ENCODE measurements around the gene DHCR7. TPM values are rescaled to one million over a fixed set of nuclear protein-coding genes. Genes with fewer than 3 reads are reported as not detected.

The DHCR7 gene
- total and polyA plus RNA-seq, 7 donors, result 4.9 to 15.1 (median 8.4) TPM

DNA sequence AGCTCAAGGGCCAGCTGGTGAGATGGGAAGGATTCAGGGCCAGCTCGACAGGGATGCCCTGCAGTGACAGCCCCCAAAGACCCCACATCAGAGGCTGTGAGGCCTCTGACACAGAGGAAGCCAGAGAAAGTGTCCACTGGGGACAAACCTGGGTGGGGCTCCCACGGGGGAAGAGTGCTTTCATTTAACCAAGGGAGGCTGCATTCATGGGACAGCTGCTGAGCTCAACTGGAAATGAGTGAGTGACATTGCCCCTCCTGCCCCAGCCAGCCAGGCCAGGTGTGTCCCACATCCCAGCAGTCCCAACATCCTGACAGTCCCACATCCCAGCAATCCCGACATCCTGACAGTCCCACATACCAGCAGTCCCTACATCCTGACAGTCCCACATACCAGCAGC is 61.0 kb downstream of the DHCR7 start:
- DNase-seq (no peak), ATAC-seq (no peak)
- H3K36me3 ChIP-seq (ENCODE audit: insufficient read depth in 1 of 2, low read depth in 1 of 2), result no peaks in the 10 kb centered on the region

DNA sequence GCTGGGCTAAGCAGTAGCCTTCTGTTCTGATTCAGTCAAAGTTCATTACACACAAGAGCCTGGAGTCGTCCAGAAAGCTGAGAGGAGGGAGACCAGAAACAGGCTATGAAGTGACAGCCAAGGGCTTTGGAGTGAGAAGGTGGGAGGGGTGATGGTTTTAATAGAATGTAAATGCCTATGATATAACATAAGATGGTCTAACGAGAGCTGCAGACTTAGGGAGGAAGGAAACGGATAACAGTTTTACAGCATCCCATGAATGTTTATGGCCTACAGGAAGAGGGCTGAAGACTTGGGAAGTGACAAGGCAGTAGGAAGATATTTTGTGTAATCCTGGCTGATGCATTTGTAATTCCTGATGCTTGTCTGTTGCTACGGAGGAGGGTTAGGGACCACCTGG is 62.0 kb downstream of the DHCR7 start:
- peaks cover 0 to 13% (median 3%) of the 10 kb centered on the region in 3 donors for H3K27me3 ChIP-seq (ENCODE audit: insufficient read depth in 3 of 3, low read length in 2 of 3)
- H3K27ac ChIP-seq, result no peak overlapping the region
- no peaks in the 10 kb centered on the region for H3K4me1 ChIP-seq
- H3K4me3 ChIP-seq, result no peak overlapping the region
- intact Hi-C loops (cut with DNase I), result no loop called here
- WGBS, 3 donors, result 43 to 60% (median 54%) methylated on average over 4 of the region's 4 CpGs
- ATAC-seq, result no peak
- H3K9me3 ChIP-seq, result no peaks in the 10 kb centered on the region
- DNase-seq, result no peak
- no peaks in the 10 kb centered on the region for H3K36me3 ChIP-seq (ENCODE audit: insufficient read depth in 1 of 2, low read depth in 1 of 2)
- TF ChIP-seq, protein P1, sequence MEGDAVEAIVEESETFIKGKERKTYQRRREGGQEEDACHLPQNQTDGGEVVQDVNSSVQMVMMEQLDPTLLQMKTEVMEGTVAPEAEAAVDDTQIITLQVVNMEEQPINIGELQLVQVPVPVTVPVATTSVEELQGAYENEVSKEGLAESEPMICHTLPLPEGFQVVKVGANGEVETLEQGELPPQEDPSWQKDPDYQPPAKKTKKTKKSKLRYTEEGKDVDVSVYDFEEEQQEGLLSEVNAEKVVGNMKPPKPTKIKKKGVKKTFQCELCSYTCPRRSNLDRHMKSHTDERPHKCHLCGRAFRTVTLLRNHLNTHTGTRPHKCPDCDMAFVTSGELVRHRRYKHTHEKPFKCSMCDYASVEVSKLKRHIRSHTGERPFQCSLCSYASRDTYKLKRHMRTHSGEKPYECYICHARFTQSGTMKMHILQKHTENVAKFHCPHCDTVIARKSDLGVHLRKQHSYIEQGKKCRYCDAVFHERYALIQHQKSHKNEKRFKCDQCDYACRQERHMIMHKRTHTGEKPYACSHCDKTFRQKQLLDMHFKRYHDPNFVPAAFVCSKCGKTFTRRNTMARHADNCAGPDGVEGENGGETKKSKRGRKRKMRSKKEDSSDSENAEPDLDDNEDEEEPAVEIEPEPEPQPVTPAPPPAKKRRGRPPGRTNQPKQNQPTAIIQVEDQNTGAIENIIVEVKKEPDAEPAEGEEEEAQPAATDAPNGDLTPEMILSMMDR (IDR thresholded peaks at IDR 0.05), result no peak

More for the DNA sequence above, 61.0 kb downstream of the DHCR7 start:
- Histone ChIP-seq H3K4me3 (no peak overlapping the region), H3K27ac (no peak overlapping the region), H3K4me1 (no peaks in the 10 kb centered on the region), H3K27me3 (ENCODE audit: insufficient read depth in 3 of 3, low read length in 2 of 3) (peaks cover 0 to 18% (median 3%) of the 10 kb centered on the region in 3 donors), H3K9me3 (no peaks in the 10 kb centered on the region)
- TF ChIP-seq, protein P1 (IDR thresholded peaks at IDR 0.05), result no peak
- intact Hi-C loops (cut with DNase I), result no loop called here
- WGBS, 3 donors, result 70 to 82% (median 81%) methylated on average over 3 of the region's 3 CpGs

DNA sequence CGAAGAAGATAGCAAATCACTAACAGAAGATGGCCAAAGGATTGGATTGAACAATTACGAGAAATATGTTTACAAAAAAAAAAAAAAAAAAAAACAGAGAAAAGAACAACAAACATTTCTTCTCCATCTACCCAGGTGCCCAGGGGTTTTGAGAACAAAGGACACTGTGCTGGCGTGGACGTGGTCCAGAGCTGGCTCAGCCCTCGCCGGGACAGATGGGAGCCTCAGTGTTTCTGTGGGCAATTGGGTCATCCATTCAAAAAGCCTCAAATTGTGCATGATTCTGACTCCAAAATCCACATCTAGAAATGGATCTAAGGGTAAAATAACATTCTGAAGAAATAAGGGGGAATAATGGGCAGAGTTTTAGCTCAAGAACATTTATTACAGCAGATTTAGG is 63.1 kb downstream of the DHCR7 start:
- no peak for ATAC-seq
- TF ChIP-seq, protein P1 (IDR thresholded peaks at IDR 0.05), result no peak
- Histone ChIP-seq H3K4me1 (no peaks in the 10 kb centered on the region), H3K4me3 (no peak overlapping the region), H3K27ac (no peak overlapping the region), H3K9me3 (no peaks in the 10 kb centered on the region), H3K27me3 (ENCODE audit: insufficient read depth in 3 of 3, low read length in 2 of 3) (peaks cover 0 to 7% (median 3%) of the 10 kb centered on the region in 3 donors), H3K36me3 (ENCODE audit: insufficient read depth in 1 of 2, low read depth in 1 of 2) (no peaks in the 10 kb centered on the region)
- intact Hi-C loops (cut with DNase I), result no loop called here
- no peak for DNase-seq
- 53 to 61% (median 57%) methylated on average over 6 of the region's 6 CpGs for WGBS, 3 donors

DNA sequence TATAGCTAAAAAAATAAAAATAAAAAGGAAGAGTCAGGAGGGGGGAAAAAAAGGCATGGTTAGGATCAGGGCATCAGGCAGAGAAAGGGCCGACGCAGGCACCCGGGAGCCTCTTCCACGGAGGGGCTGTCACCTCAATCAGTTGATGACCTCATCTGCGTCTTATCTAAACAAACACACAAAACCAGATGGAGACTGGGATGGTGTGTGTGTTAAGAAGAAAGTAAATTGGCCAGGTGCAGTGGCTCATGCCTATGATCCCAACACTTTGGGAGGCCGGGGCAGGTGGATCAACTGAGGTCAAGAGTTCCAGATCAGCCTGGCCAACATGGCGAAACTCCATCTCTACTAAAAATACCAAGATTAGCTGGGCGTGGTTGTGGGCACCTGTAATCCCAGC is 63.6 kb downstream of the DHCR7 start:
- intact Hi-C loops (cut with DNase I), result no loop called here
- Histone ChIP-seq H3K27me3 (ENCODE audit: insufficient read depth in 3 of 3, low read length in 2 of 3) (peaks cover 0 to 5% (median 3%) of the 10 kb centered on the region in 3 donors), H3K4me1 (no peaks in the 10 kb centered on the region), H3K4me3 (no peak overlapping the region), H3K27ac (no peak overlapping the region), H3K36me3 (ENCODE audit: insufficient read depth in 1 of 2, low read depth in 1 of 2) (no peaks in the 10 kb centered on the region), H3K9me3 (no peaks in the 10 kb centered on the region)
- TF ChIP-seq, protein P1 (IDR thresholded peaks at IDR 0.05), result no peak
- ATAC-seq, result no peak
- peak in 1 of 2 donors; percentile 11 for DNase-seq
- WGBS, 3 donors, result 73 to 84% (median 75%) methylated on average over 8 of the region's 8 CpGs

Other genes starting within 250 kb of the DHCR7 start
- gene SHANK2, start 195.8 kb downstream of the DHCR7 start, total RNA-seq, result under 1 TPM in 1 of 4 donors, not detected in 3; 0.17 TPM
- gene SHANK2, start 195.8 kb downstream of the DHCR7 start, polyA plus RNA-seq, result under 1 TPM; under 0.01 to 0.04 (median 0.01) TPM
- gene NADSYN1, start 4.8 kb upstream of the DHCR7 start, total RNA-seq, result 10 to 100 TPM; 13.0 to 19.3 (median 13.6) TPM
- 10 to 100 TPM in 2 of 3 donors, 1 to 10 TPM in 1; 7.8 to 14.6 (median 12.0) TPM for gene NADSYN1, start 4.8 kb upstream of the DHCR7 start, polyA plus RNA-seq
- not detected for gene KRTAP5-7, start 78.9 kb upstream of the DHCR7 start, total RNA-seq
- under 1 TPM in 1 of 3 donors, not detected in 2; 0.01 TPM for gene KRTAP5-7, start 78.9 kb upstream of the DHCR7 start, polyA plus RNA-seq
- gene KRTAP5-8, start 89.6 kb upstream of the DHCR7 start, total RNA-seq, result not detected
- not detected for gene KRTAP5-8, start 89.6 kb upstream of the DHCR7 start, polyA plus RNA-seq
- not detected for gene KRTAP5-9, start 100.0 kb upstream of the DHCR7 start, total RNA-seq
- under 1 TPM in 2 of 3 donors, not detected in 1; 0.05 to 0.09 TPM for gene KRTAP5-9, start 100.0 kb upstream of the DHCR7 start, polyA plus RNA-seq
- not detected for gene KRTAP5-10, start 117.2 kb upstream of the DHCR7 start, total RNA-seq
- gene KRTAP5-10, start 117.2 kb upstream of the DHCR7 start, polyA plus RNA-seq, result not detected
- gene KRTAP5-11, start 134.5 kb upstream of the DHCR7 start, total RNA-seq, result not detected
- gene KRTAP5-11, start 134.5 kb upstream of the DHCR7 start, polyA plus RNA-seq, result not detected

All from psoas muscle (tissue), 8 donors.